NCI-H82 treated with DMSO at 0.1 percent for 48 hours (cell line): ENCODE results near the gene ARFGEF2.
"Not testable (repeated sequence)": the region's sequence is repeated elsewhere in the genome, so short reads cannot be mapped to it uniquely, and the experiment has no call there.

Source experiments
- DNase-seq: peaks from one replicate; lab custom pipeline; 2025; ENCODE audit not compliant: unreplicated experiment; lab: John Stamatoyannopoulos, UW

ARFGEF2 gene

GRCh38 chr20:49046087-49046900, 124.8 kb downstream of the ARFGEF2 start, which contains the start of gene CSE1L:
CSE1L (plus strand) TSS chr20:49046312; CDS start chr20:49058464, 12,152 bp downstream.
- DNase-seq, result peak; percentile 90

- no peak for DNase-seq
Observed at GRCh38 chr20:49052334-49052733, 130.8 kb downstream of the ARFGEF2 start.

- no peak for DNase-seq
Observed at GRCh38 chr20:49054056-49054643, 132.6 kb downstream of the ARFGEF2 start.

GRCh38 chr20:49063279-49063678, 141.8 kb downstream of the ARFGEF2 start:
- DNase-seq, result no peak

GRCh38 chr20:49074521-49074920, 153.0 kb downstream of the ARFGEF2 start:
- DNase-seq, result no peak

- DNase-seq, result no peak
Observed at GRCh38 chr20:49078310-49078709, 156.8 kb downstream of the ARFGEF2 start.

- DNase-seq, result not testable (repeated sequence)
Observed at GRCh38 chr20:49082295-49082694, 160.8 kb downstream of the ARFGEF2 start.
